Stimulated activated naive B cell treated with anti-CD40 and anti-IgM and Interleukin-4, amounts not matched to agents 10 μg/mL and 1 μg/mL and 100 μg/mL, for 72 hours (primary cell): ENCODE results near the gene PIAS3.
A peak's percentile ranks its signal among the peaks of the same experiment; 100 is the strongest.

ENCODE experiments used
- ATAC-seq, 2 donors: fragments of 150-1000 bp; cut with Tn5 transposase; replicated peaks; 2 replicates each; pipeline ENCODE4 v1.10.0; 2021; ENCODE audit warnings: moderate library complexity in 1 of 2
- DNase-seq: peaks from one replicate; pipeline ENCODE4 v3.0.0; 2021
- H3K27ac Mint-ChIP-seq: one replicate; pipeline ENCODE4 v1.8.0; 2022; ENCODE audit warnings: mild to moderate bottlenecking, mixed read lengths
- H3K27me3 Mint-ChIP-seq, 2 donors: one replicate each; pipeline ENCODE4 v1.8.0; 2022; ENCODE audit warnings: mixed read lengths in 2 of 2
- H3K36me3 Mint-ChIP-seq, 2 donors: one replicate each; pipeline ENCODE4 v1.8.0; 2022; ENCODE audit warnings: mixed read lengths in 2 of 2, mild to moderate bottlenecking in 1 of 2
- H3K4me1 Mint-ChIP-seq, 2 donors: one replicate each; pipeline ENCODE4 v1.8.0; 2022; ENCODE audit warnings: mixed read lengths in 2 of 2, mild to moderate bottlenecking in 1 of 2
- H3K4me3 Mint-ChIP-seq, 2 donors: one replicate each; pipeline ENCODE4 v1.8.0; 2022; ENCODE audit warnings: mild to moderate bottlenecking in 2 of 2, mixed read lengths in 2 of 2, moderate library complexity in 1 of 2
- H3K9me3 Mint-ChIP-seq, 2 donors: one replicate each; pipeline ENCODE4 v1.8.0; 2022; ENCODE audit warnings: mixed read lengths in 2 of 2, mild to moderate bottlenecking in 1 of 2

Gene PIAS3

GRCh38 chr1:145858901-145859490, at the start of gene PIAS3:
TSS of gene PIAS3 (minus strand) at chr1:145859081. CDS start at chr1:145858990, 91 bp downstream.
- peak within 1 kb of the TSS; percentile 96 to 98 for H3K4me3 Mint-ChIP-seq
- peaks cover 6 to 18% of the 10 kb centered on the region in 2 donors for H3K4me1 Mint-ChIP-seq
- DNase-seq (peak; percentile 91), ATAC-seq (peak; percentile 92 to 93)
- peak within 1 kb of the TSS; percentile 93 for H3K27ac Mint-ChIP-seq
- peaks cover 20 to 25% of the 10 kb centered on the region in 2 donors for H3K36me3 Mint-ChIP-seq
- peaks cover 6 to 8% of the 10 kb centered on the region in 2 donors for H3K27me3 Mint-ChIP-seq
- no peaks in the 10 kb centered on the region for H3K9me3 Mint-ChIP-seq

GRCh38 chr1:145908653-145909052, 49.8 kb upstream of the PIAS3 start:
- Mint-ChIP-seq H3K4me1 (peaks cover 14 to 22% of the 10 kb centered on the region in 2 donors), H3K27me3 (no peaks in the 10 kb centered on the region), H3K4me3 (no peak overlapping the region), H3K27ac (no peak overlapping the region), H3K36me3 (peaks cover 40 to 50% of the 10 kb centered on the region in 2 donors), H3K9me3 (no peaks in the 10 kb centered on the region)
- no peak for DNase-seq
- ATAC-seq: no peak

- no peaks in the 10 kb centered on the region for H3K27me3 Mint-ChIP-seq
- ATAC-seq: no peak
- no peak for DNase-seq
- H3K27ac Mint-ChIP-seq: no peak overlapping the region
- H3K36me3 Mint-ChIP-seq: peaks cover 33 to 38% of the 10 kb centered on the region in 2 donors
- H3K4me3 Mint-ChIP-seq: no peak overlapping the region
- H3K4me1 Mint-ChIP-seq: peaks cover 7 to 13% of the 10 kb centered on the region in 2 donors
- no peaks in the 10 kb centered on the region for H3K9me3 Mint-ChIP-seq
Observed at GRCh38 chr1:145906954-145907753, 48.3 kb upstream of the PIAS3 start.

- DNase-seq (no peak), ATAC-seq (no peak)
- Mint-ChIP-seq H3K36me3 (peaks cover 24 to 35% of the 10 kb centered on the region in 2 donors), H3K27ac (no peak overlapping the region), H3K4me3 (no peak overlapping the region), H3K9me3 (no peaks in the 10 kb centered on the region), H3K4me1 (no peaks in the 10 kb centered on the region), H3K27me3 (no peaks in the 10 kb centered on the region)
Observed at GRCh38 chr1:145901312-145902021, 42.6 kb upstream of the PIAS3 start.

GRCh38 chr1:145898756-145899155, 39.9 kb upstream of the PIAS3 start:
- no peaks in the 10 kb centered on the region for H3K4me1 Mint-ChIP-seq
- H3K4me3 Mint-ChIP-seq: no peak overlapping the region
- ATAC-seq (no peak), DNase-seq (no peak)
- H3K27me3 Mint-ChIP-seq: no peaks in the 10 kb centered on the region
- no peaks in the 10 kb centered on the region for H3K9me3 Mint-ChIP-seq
- H3K36me3 Mint-ChIP-seq: peaks cover 28 to 35% of the 10 kb centered on the region in 2 donors
- no peak overlapping the region for H3K27ac Mint-ChIP-seq

- DNase-seq: no peak
- H3K4me3 Mint-ChIP-seq: no peak overlapping the region
- no peaks in the 10 kb centered on the region for H3K4me1 Mint-ChIP-seq
- H3K9me3 Mint-ChIP-seq: no peaks in the 10 kb centered on the region
- no peaks in the 10 kb centered on the region for H3K27me3 Mint-ChIP-seq
- no peak overlapping the region for H3K27ac Mint-ChIP-seq
- ATAC-seq: no peak
- peaks cover 27 to 42% of the 10 kb centered on the region in 2 donors for H3K36me3 Mint-ChIP-seq
Observed at GRCh38 chr1:145897969-145898368, 39.1 kb upstream of the PIAS3 start.

GRCh38 chr1:145895471-145895870, 36.6 kb upstream of the PIAS3 start:
- Mint-ChIP-seq H3K4me1 (no peaks in the 10 kb centered on the region), H3K4me3 (no peak overlapping the region), H3K36me3 (peaks cover 19 to 28% of the 10 kb centered on the region in 2 donors), H3K9me3 (no peaks in the 10 kb centered on the region), H3K27me3 (no peaks in the 10 kb centered on the region), H3K27ac (no peak overlapping the region)
- DNase-seq: no peak
- no peak for ATAC-seq

- no peak overlapping the region for H3K4me3 Mint-ChIP-seq
- no peak overlapping the region for H3K27ac Mint-ChIP-seq
- H3K27me3 Mint-ChIP-seq: no peaks in the 10 kb centered on the region
- no peak for ATAC-seq
- H3K4me1 Mint-ChIP-seq: no peaks in the 10 kb centered on the region
- peaks cover 16 to 25% of the 10 kb centered on the region in 2 donors for H3K36me3 Mint-ChIP-seq
- DNase-seq: no peak
- no peaks in the 10 kb centered on the region for H3K9me3 Mint-ChIP-seq
Observed at GRCh38 chr1:145893306-145894055, 34.6 kb upstream of the PIAS3 start.

- H3K4me1 Mint-ChIP-seq: no peaks in the 10 kb centered on the region
- peaks cover 13 to 21% of the 10 kb centered on the region in 2 donors for H3K36me3 Mint-ChIP-seq
- DNase-seq: no peak
- ATAC-seq: no peak
- H3K4me3 Mint-ChIP-seq: no peak overlapping the region
- H3K27ac Mint-ChIP-seq: no peak overlapping the region
- no peaks in the 10 kb centered on the region for H3K9me3 Mint-ChIP-seq
- H3K27me3 Mint-ChIP-seq: no peaks in the 10 kb centered on the region
Observed at GRCh38 chr1:145892486-145893087, 33.7 kb upstream of the PIAS3 start.

- Mint-ChIP-seq H3K9me3 (no peaks in the 10 kb centered on the region), H3K27me3 (no peaks in the 10 kb centered on the region), H3K36me3 (peaks cover 10 to 14% of the 10 kb centered on the region in 2 donors), H3K4me1 (peaks cover under 1 to 1% of the 10 kb centered on the region in 2 donors), H3K4me3 (no peak overlapping the region), H3K27ac (no peak overlapping the region)
- ATAC-seq (peak; percentile 55 to 76), DNase-seq (peak; percentile 12)
Observed at GRCh38 chr1:145891587-145892485, 33.0 kb upstream of the PIAS3 start.

- no peak overlapping the region for H3K4me3 Mint-ChIP-seq
- ATAC-seq: no peak
- H3K4me1 Mint-ChIP-seq: peaks cover 2 to 8% of the 10 kb centered on the region in 2 donors
Observed at GRCh38 chr1:145891143-145891542, 32.3 kb upstream of the PIAS3 start.

GRCh38 chr1:145889722-145890121, 30.8 kb upstream of the PIAS3 start:
- Mint-ChIP-seq H3K4me3 (no peak overlapping the region), H3K27me3 (peaks cover 6 to 8% of the 10 kb centered on the region in 2 donors), H3K36me3 (peaks cover 2 to 7% of the 10 kb centered on the region in 2 donors), H3K4me1 (peaks cover 9 to 23% of the 10 kb centered on the region in 2 donors), H3K27ac (no peak overlapping the region), H3K9me3 (no peaks in the 10 kb centered on the region)
- DNase-seq (no peak), ATAC-seq (no peak)

More at GRCh38 chr1:145891143-145891542, 32.3 kb upstream of the PIAS3 start:
- no peak for DNase-seq
- H3K9me3 Mint-ChIP-seq: no peaks in the 10 kb centered on the region
- H3K27ac Mint-ChIP-seq: no peak overlapping the region
- H3K27me3 Mint-ChIP-seq: no peaks in the 10 kb centered on the region
- H3K36me3 Mint-ChIP-seq: peaks cover 6 to 9% of the 10 kb centered on the region in 2 donors

GRCh38 chr1:145887631-145888030, 28.8 kb upstream of the PIAS3 start:
- H3K36me3 Mint-ChIP-seq: no peaks in the 10 kb centered on the region
- H3K4me3 Mint-ChIP-seq: no peak overlapping the region
- ATAC-seq: no peak
- H3K9me3 Mint-ChIP-seq: no peaks in the 10 kb centered on the region
- peaks cover 12 to 31% of the 10 kb centered on the region in 2 donors for H3K4me1 Mint-ChIP-seq
- no peak overlapping the region for H3K27ac Mint-ChIP-seq
- no peak for DNase-seq
- H3K27me3 Mint-ChIP-seq: peaks cover 15 to 21% of the 10 kb centered on the region in 2 donors
